HuH-7.5 (cell line): ENCODE measurements around the gene CSHL1.
A peak's percentile ranks its signal among the peaks of the same experiment; 100 is the strongest.
"Not testable (repeated sequence)": the region's sequence is repeated elsewhere in the genome, so short reads cannot be mapped to it uniquely, and the experiment has no call there.

ENCODE experiments used
- DNase-seq: peaks from one replicate; pipeline ENCODE4 v3.0.0; 2011; ENCODE audit warnings: low spot score

Gene CSHL1

GRCh38 chr17:63939884-63940283, 28.8 kb upstream of the CSHL1 start:
- DNase-seq, result no peak

- no peak for DNase-seq
These were observed 28.3 kb upstream of the CSHL1 start for GRCh38 chr17:63939401-63939800.

GRCh38 chr17:63937920-63938319, 26.9 kb upstream of the CSHL1 start:
- no peak for DNase-seq

DNA sequence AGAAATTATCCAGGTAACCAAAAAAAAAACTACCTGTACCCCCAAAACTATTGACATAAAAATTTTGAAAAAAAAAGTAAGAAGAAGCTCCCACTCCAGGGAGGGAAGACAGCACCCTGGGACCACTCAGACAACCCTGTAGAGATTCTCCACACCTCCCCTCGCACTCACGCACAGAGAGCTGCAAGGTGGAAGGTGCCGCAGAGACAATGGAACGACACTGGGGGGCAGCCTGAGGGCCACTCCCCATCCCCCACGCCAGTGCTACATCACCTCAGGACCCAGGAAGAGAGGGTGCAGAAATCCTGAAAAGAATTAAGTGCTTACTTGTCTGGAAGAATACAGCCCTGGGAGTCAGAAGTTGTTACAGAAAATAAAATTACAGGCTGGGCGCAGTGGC, 26.3 kb upstream of the CSHL1 start:
- no peak for DNase-seq

- DNase-seq, result no peak
These were observed 23.4 kb upstream of the CSHL1 start for GRCh38 chr17:63934183-63935112.

DNA sequence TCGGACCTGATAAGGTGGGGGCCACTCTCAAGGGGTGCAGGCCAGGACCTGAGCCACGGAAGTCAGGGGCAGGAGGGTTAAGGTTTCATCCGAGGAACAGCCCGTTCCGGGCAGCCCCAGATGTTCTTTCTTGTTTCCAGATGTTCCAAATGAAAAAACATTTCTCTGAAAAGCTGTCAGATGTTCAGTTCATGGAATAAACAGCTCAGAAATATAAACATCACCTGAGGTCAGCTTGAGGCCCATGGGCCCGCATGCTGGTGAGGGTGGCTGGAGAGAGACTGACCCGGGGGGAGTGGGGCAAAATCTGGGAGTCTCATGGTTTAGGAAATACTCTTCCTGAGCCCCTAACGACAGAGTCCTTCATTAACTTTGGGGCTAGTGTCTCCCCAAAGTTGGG, 22.5 kb upstream of the CSHL1 start:
- no peak for DNase-seq

DNA sequence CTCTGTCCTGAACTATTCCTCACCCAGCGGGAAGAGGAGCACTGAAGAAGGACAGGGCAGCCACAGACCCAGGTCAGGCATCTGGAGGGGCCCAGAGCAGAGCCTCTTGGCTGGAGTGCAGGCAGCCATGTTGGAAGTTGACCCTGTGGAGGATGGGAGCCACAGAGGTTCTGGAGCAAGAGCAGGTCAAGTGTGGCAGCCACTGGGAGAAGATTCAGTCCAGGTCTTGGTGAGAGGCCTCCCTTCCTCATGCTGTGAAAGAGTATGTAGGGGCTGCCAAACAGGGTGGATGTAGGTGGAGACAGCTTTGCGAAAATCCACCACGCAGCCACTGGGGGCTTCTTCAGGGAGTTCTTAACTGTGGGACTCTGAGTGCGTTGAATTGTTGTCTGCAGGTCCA, 21.7 kb upstream of the CSHL1 start:
- DNase-seq, result no peak

DNA sequence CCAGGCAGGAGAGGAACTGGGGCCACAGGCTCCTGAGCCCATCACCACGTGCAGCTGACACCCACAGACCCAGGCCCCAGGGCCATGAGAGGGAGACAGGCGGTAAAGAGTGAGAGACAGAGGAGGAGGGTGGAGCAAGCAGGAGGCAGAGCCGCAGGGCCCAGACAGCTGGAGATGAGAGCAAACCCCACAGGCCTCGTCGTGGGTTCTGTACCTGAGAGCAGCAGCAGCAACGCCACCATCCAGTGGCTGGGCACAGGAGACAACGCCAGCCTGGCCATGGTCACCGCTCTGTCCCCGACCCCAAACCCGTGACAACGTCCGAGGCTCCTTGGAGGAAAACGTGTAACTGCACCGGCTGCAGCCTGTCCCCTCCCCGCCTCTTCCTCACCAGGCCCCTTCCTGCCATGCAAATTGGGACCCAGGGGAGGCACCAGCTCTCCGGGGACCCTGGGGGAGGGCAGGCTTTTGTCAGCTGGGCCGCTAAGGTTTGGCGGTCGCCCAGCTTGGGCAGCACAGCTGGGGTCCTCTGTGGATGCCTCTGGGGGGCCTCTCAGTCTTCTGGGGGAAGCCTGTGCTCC, 21.0 kb upstream of the CSHL1 start, which contains the start of gene CD79B:
TSS of gene CD79B (minus strand) at position 351 of the 581 bp plus-strand sequence. CDS start at position 281, 70 bp downstream.
- DNase-seq, result no peak

GRCh38 chr17:63930951-63931575, 20.0 kb upstream of the CSHL1 start:
- DNase-seq, result peak; percentile 3

DNA sequence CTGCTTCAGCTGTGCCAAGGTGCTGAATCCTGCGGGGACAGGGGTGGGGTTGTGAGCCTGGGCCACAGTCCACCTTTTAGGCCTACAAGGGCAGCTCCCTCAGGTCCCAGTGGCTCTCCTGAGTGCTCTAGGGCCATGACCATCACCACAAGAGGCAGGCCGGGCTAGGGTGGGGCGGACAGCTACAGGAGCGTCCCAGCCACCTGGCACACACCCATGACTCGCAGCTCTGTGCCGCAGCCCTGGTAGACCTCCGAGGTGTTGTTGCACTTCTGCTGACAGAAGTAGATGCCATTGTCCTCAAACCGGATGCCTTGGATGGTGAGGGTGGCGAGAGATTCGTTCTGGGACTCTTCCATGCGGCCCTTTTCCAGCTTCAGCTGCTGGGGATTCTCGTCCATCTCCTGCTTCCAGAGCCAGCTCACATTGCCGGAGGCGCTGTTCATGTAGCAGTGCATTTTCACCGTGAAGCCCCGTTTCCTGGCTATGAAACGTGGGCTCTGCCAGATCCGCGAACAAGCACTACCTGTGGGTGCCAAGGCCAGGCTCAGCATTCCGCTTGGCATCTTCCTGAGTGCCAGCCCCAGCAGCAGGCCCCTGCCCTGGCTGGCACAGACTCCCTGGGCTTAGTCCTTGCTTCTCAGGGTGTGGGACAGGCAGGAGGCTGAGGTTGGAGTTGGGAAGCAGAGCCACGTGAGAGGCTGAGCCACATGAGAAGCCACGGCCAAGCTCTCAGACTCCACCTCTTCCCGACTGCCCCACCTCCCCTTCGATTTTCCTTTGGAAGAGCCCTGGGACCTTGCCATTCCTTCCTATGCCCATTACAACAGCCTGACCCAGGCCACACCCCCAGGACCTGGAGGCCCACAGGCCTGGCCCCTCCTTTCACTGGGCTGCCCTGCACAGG, 19.1 kb upstream of the CSHL1 start:
- peak; percentile 6 for DNase-seq

GRCh38 chr17:63928966-63929695, 18.1 kb upstream of the CSHL1 start:
- peak; percentile 4 for DNase-seq

- peak; percentile 1 for DNase-seq
These were observed 17.2 kb upstream of the CSHL1 start for GRCh38 chr17:63928172-63928666.

- peak; percentile 9 for DNase-seq
These were observed 16.6 kb upstream of the CSHL1 start for GRCh38 chr17:63927464-63928171.

- DNase-seq, result no peak
These were observed 15.1 kb upstream of the CSHL1 start for GRCh38 chr17:63926164-63926563.

GRCh38 chr17:63925615-63926014, 14.6 kb upstream of the CSHL1 start:
- DNase-seq, result no peak

DNA sequence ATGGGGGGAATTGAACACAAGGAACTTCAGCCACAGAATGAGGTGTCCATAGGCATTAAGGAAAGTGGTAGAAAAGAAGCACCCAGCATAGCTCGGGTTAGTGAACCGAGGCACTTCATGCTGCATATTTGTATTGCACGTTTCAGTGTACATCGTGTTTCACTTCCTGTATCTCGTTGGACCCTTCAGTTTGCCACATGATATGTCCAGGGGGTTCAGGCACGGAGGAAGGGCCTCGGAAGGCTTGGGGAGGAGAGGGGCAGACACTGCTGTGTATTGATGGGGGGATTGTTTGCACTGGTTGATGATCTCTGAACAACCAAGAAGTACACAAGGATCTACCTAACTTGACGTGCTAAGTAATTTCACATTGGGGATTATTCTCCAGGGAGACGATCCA, 11.3 kb upstream of the CSHL1 start:
- not testable (repeated sequence) for DNase-seq

DNA sequence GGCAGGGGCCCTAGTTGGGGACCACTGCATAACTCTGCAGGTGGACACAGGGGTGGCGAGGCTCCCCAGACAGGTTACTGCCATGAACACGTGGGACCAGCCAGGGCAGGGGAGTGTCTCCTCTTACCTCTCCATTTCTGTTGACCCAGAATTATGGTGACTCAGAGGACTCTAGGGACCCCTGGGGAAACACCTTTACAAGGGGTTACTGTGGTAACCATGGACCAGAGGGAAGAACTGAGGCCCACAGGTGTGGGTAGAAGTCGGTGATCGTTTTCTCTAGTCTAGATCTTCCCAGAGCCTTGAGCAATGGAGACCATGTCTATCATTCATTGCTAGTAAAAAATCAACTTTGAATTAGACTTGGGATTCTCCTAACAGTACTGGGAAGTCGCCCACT, 9.7 kb upstream of the CSHL1 start:
- DNase-seq, result not testable (repeated sequence)

- DNase-seq, result not testable (repeated sequence)
These were observed 9.0 kb upstream of the CSHL1 start for GRCh38 chr17:63920050-63920449.

DNA sequence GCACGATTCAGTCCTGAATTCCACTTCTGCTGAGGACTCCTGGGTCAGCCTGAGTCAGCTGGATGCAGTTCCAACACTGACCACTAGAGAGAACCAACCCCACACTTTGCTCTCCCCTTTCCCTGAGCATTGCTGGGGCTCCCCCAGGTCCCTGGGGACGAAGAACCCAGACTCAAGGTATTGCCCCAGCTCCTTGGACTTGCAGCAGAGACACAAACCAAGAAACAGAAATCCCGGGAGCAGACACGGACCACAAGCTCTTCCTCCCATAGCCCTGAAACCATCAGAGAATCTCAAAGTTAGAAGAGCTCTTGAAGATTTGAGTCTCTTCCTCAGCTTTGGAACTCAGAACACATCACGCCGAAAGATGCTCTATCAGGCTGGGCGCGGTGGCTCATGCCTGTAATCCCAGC, 8.3 kb upstream of the CSHL1 start:
- peak; percentile 76 for DNase-seq

GRCh38 chr17:63918789-63919305, 7.8 kb upstream of the CSHL1 start, which contains the start of gene GH1:
GH1 (minus strand) TSS chr17:63918839; CDS start chr17:63918776, 63 bp downstream.
- DNase-seq, result not testable (repeated sequence)
